CD14-positive monocyte (primary cell): ENCODE results near the gene USP43. TPM values are rescaled to one million over a fixed set of nuclear protein-coding genes. Genes with fewer than 3 reads are reported as not detected.

ENCODE experiments used
- DNase-seq, 3 donors: peaks; one replicate each; pipeline ENCODE4 v3.0.0-alpha.2; 2011 to 2022
- H2AFZ ChIP-seq: 2 replicates; pipeline ENCODE4 v1.6.0; 2012; ENCODE audit warnings: mild to moderate bottlenecking, low read depth, low read length, inconsistent platforms; ENCODE audit not compliant: insufficient read depth, poor library complexity, severe bottlenecking
- H3K27ac ChIP-seq, 2 donors: 1 replicate in 1 of 2; 2 replicates in 1 of 2; pipeline ENCODE4 v1.5.1; 2012 to 2013; ENCODE audit warnings: low read length in 2 of 2, control low read depth in 1 of 2, inconsistent platforms in 1 of 2, low read depth in 1 of 2, mild to moderate bottlenecking in 1 of 2
- H3K27me3 ChIP-seq, 2 donors: one replicate each; pipeline versions ENCODE4 v1.6.0 to v1.6.1; 2011 to 2013; ENCODE audit warnings: low read length in 2 of 2; ENCODE audit not compliant: control insufficient read depth in 2 of 2, insufficient read depth in 2 of 2
- H3K36me3 ChIP-seq, 2 donors: replicated peaks in 1 of 2; 1 replicate in 1 of 2; 2 replicates in 1 of 2; pipeline versions ENCODE4 v1.5.1 to v1.6.1; 2012 to 2013; ENCODE audit warnings: low read length in 2 of 2, control low read depth in 1 of 2, inconsistent platforms in 1 of 2, mild to moderate bottlenecking in 1 of 2; ENCODE audit not compliant: insufficient read depth in 2 of 2, control insufficient read depth in 1 of 2
- H3K4me1 ChIP-seq, 2 donors: 1 replicate in 1 of 2; 2 replicates in 1 of 2; pipeline versions ENCODE4 v1.5.1 to v1.6.1; 2012 to 2013; ENCODE audit warnings: low read length in 2 of 2, control low read depth in 1 of 2, inconsistent platforms in 1 of 2, mild to moderate bottlenecking in 1 of 2, moderate library complexity in 1 of 2; ENCODE audit not compliant: insufficient read depth in 2 of 2, control insufficient read depth in 1 of 2
- H3K4me2 ChIP-seq: replicated peaks from 2 replicates; pipeline ENCODE3; 2012; ENCODE audit warnings: low read length, moderate library complexity, mild to moderate bottlenecking; ENCODE audit not compliant: poor library complexity, severe bottlenecking; ENCODE audit errors: extremely low read depth
- H3K4me3 ChIP-seq, 3 experiments: fragments of 200-600 bp in 1 of 3; sonication (generic) in 1 of 3; replicated peaks in 1 of 3; 1 replicate in 2 of 3; 2 replicates in 1 of 3; pipeline ENCODE4 v1.5.1; 2011 to 2013; ENCODE audit warnings: low read length in 3 of 3, mild to moderate bottlenecking in 3 of 3, control low read depth in 2 of 3, low read depth in 2 of 3, inconsistent platforms in 1 of 3, moderate library complexity in 1 of 3
- H3K79me2 ChIP-seq: 2 replicates; pipeline ENCODE4 v1.6.0; 2012; ENCODE audit warnings: mild to moderate bottlenecking, control low read depth, inconsistent platforms, low read length, moderate library complexity; ENCODE audit not compliant: insufficient read depth
- H3K9ac ChIP-seq: 2 replicates; pipeline ENCODE4 v1.6.0; 2017; ENCODE audit warnings: low read length, mild to moderate bottlenecking; ENCODE audit not compliant: insufficient read depth, poor library complexity, severe bottlenecking
- H3K9me3 ChIP-seq, 2 donors: replicated peaks in 1 of 2; 1 replicate in 1 of 2; 2 replicates in 1 of 2; pipeline versions ENCODE4 v1.5.1 to v1.6.1; 2012 to 2013; ENCODE audit warnings: low read length in 2 of 2, control low read depth in 1 of 2; ENCODE audit not compliant: control insufficient read depth in 1 of 2, insufficient read depth in 1 of 2
- H4K20me1 ChIP-seq: 2 replicates; pipeline ENCODE4 v1.6.0; 2012; ENCODE audit warnings: mild to moderate bottlenecking, low read length, control low read depth, moderate library complexity; ENCODE audit not compliant: insufficient read depth
- H3K27ac Mint-ChIP-seq, 7 donors: one replicate each; pipeline ENCODE4 v1.8.0; 2020; ENCODE audit warnings: mild to moderate bottlenecking in 7 of 7, mixed read lengths in 7 of 7, moderate library complexity in 6 of 7, inconsistent platforms in 2 of 7
- H3K27me3 Mint-ChIP-seq, 3 donors: one replicate each; pipeline ENCODE4 v1.8.0; 2021 to 2022; ENCODE audit warnings: low read depth in 3 of 3, mild to moderate bottlenecking in 3 of 3, mixed read lengths in 3 of 3, moderate library complexity in 3 of 3, inconsistent platforms in 1 of 3
- H3K36me3 Mint-ChIP-seq, 2 donors: one replicate each; pipeline ENCODE4 v1.8.0; 2020; ENCODE audit warnings: mixed read lengths in 2 of 2, inconsistent platforms in 1 of 2, mild to moderate bottlenecking in 1 of 2
- H3K4me1 Mint-ChIP-seq: one replicate; pipeline ENCODE4 v1.8.0; 2020; ENCODE audit warnings: mild to moderate bottlenecking, mixed read lengths
- H3K4me3 Mint-ChIP-seq, 2 donors: one replicate each; pipeline ENCODE4 v1.8.0; 2020; ENCODE audit warnings: mild to moderate bottlenecking in 2 of 2, mixed read lengths in 2 of 2, moderate library complexity in 1 of 2
- H3K9me3 Mint-ChIP-seq, 7 donors: one replicate each; pipeline ENCODE4 v1.8.0; 2020 to 2022; ENCODE audit warnings: mixed read lengths in 7 of 7, mild to moderate bottlenecking in 6 of 7, moderate library complexity in 6 of 7, inconsistent platforms in 2 of 7
- CTCF ChIP-seq: fragments of 200-600 bp; IDR thresholded peaks from one replicate; pipeline ENCODE4 v1.8.0; 2022; ENCODE audit warnings: antibody characterized with exemption, mild to moderate bottlenecking
- WGBS: methylation state at CpG from one replicate; pipeline ENCODE4 v1.1.5; 2013; ENCODE audit warnings: missing lambda C conversion rate; ENCODE audit not compliant: insufficient coverage; 5-methylcytosine and 5-hydroxymethylcytosine counted together
- intact Hi-C, 2 donors: fragments of 100-400 bp; cut with micrococcal nuclease; formaldehyde crosslinking; loops; one replicate each; pipeline versions ENCODE4 v1.15.0 to v1.15.1; 2023
- polyA plus RNA-seq, 3 donors: library from polyadenylated mRNA; depleted of rRNA in 1 of 3; unstranded in 2 of 3; stranded (reverse) in 1 of 3; fragments of 300-500 nt in 2 of 3; fragments of >200 nt in 1 of 3; fragmentation: Illumina TruSeq in 2 of 3; gene quantifications; 1 replicate in 2 of 3; 2 replicates in 1 of 3; pipeline ENCODE4 v1.2.3, GENCODE V29; 2012 to 2021

USP43 gene
- polyA plus RNA-seq, 3 donors = 0.05 to 0.57 TPM; not detected in 1

- Mint-ChIP-seq H3K9me3 (peaks cover 0 to under 1% (median 0%) of the 10 kb centered on the region in 7 donors), H3K36me3 (no peaks in the 10 kb centered on the region), H3K4me1 (peaks cover 25% of the 10 kb centered on the region), H3K27ac (no peak overlapping the region), H3K4me3 (no peak overlapping the region), H3K27me3 (peaks cover 0 to 6% (median 0%) of the 10 kb centered on the region in 3 donors)
- WGBS = 78% methylated on average over 3 of the region's 6 CpGs
- no peak overlapping the region for H3K4me3 ChIP-seq
- H4K20me1 ChIP-seq = no peaks in the 10 kb centered on the region
- intact Hi-C loops = no loop called here
- no peaks in the 10 kb centered on the region for H3K27me3 ChIP-seq
- no peaks in the 10 kb centered on the region for H3K36me3 ChIP-seq
- no peak for DNase-seq
- H2AFZ ChIP-seq = no peak overlapping the region
- peaks cover 13 to 14% of the 10 kb centered on the region in 2 donors for H3K4me1 ChIP-seq
- no peak for TF ChIP-seq CTCF
- H3K79me2 ChIP-seq = no peaks in the 10 kb centered on the region
- H3K9ac ChIP-seq = peak overlapping the region; percentile 4
- H3K27ac ChIP-seq = no peak overlapping the region
- no peak overlapping the region for H3K4me2 ChIP-seq
- H3K9me3 ChIP-seq = no peaks in the 10 kb centered on the region
These were observed 81.0 kb downstream of the USP43 start for GRCh38 chr17:9726291-9726690.

DNA sequence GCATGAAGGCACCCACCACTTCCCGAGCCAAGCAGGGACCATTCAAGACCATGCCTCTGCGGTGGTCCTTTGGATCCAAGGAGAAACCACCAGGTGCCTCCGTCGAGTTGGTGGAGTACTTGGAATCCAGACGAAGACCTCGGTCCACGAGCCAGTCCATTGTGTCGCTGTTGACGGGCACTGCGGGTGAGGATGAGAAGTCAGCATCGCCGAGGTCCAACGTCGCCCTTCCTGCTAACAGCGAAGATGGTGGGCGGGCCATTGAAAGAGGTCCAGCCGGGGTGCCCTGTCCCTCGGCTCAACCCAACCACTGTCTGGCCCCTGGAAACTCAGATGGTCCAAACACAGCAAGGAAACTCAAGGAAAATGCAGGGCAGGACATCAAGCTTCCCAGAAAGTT, 82.7 kb downstream of the USP43 start:
- Mint-ChIP-seq H3K27me3 (peaks cover 0 to 4% (median 0%) of the 10 kb centered on the region in 3 donors), H3K4me3 (no peak overlapping the region), H3K36me3 (no peaks in the 10 kb centered on the region), H3K27ac (no peak overlapping the region), H3K4me1 (peaks cover 12% of the 10 kb centered on the region), H3K9me3 (peaks cover 0 to 3% (median 0%) of the 10 kb centered on the region in 7 donors)
- DNase-seq = no peak
- Histone ChIP-seq H3K27ac (no peak overlapping the region), H3K27me3 (no peaks in the 10 kb centered on the region), H3K79me2 (no peaks in the 10 kb centered on the region), H3K9ac (no peak overlapping the region), H3K4me1 (peaks cover 6 to 7% of the 10 kb centered on the region in 2 donors), H3K36me3 (no peaks in the 10 kb centered on the region), H2AFZ (no peak overlapping the region), H4K20me1 (no peaks in the 10 kb centered on the region), H3K9me3 (no peaks in the 10 kb centered on the region), H3K4me3 (no peak overlapping the region), H3K4me2 (no peak overlapping the region)
- WGBS = 97% methylated on average over 18 of the region's 18 CpGs
- no peak for TF ChIP-seq CTCF
- intact Hi-C loops = no loop called here
